GM23338 (cell line): ENCODE results near the gene TRIM72.
A peak's percentile ranks its signal among the peaks of the same experiment; 100 is the strongest.

Source experiments
- EZH2phosphoT487 ChIP-seq: fragments of 200-600 bp; sonication (generic); IDR thresholded peaks from one replicate; pipeline ENCODE4 v1.8.1; 2018; ENCODE audit warnings: antibody characterized with exemption; ENCODE audit not compliant: unreplicated experiment
- JUNB ChIP-seq: IDR thresholded peaks from one replicate; pipeline ENCODE4 v1.6.1; 2016; ENCODE audit warnings: antibody characterized with exemption; ENCODE audit not compliant: unreplicated experiment
- NANOG ChIP-seq: IDR thresholded peaks from 2 replicates; pipeline ENCODE4 v1.6.1; 2016; ENCODE audit warnings: antibody characterized with exemption, borderline replicate concordance
- POLR2AphosphoS5 ChIP-seq: IDR thresholded peaks from 2 replicates; pipeline ENCODE4 v1.6.1; 2016; ENCODE audit warnings: antibody characterized with exemption, low read depth
- ZNF114 ChIP-seq: fragments of 250-450 bp; sonication (Bioruptor Pico); IDR thresholded peaks from 2 replicates; pipeline ENCODE4 v1.5.0; 2020; ENCODE audit warnings: mild to moderate bottlenecking, moderate library complexity
- TF ChIP-seq, protein P1 (sequence below), 2 experiments: fragments of 200-600 bp in 1 of 2; sonication (generic) in 1 of 2; conservative IDR thresholded peaks; 2 replicates each; pipeline versions ENCODE4 v1.5.1 to v1.6.1; 2016 to 2017; ENCODE audit warnings: antibody characterized with exemption in 2 of 2, low read depth in 2 of 2, mild to moderate bottlenecking in 2 of 2, moderate library complexity in 1 of 2

DNA sequence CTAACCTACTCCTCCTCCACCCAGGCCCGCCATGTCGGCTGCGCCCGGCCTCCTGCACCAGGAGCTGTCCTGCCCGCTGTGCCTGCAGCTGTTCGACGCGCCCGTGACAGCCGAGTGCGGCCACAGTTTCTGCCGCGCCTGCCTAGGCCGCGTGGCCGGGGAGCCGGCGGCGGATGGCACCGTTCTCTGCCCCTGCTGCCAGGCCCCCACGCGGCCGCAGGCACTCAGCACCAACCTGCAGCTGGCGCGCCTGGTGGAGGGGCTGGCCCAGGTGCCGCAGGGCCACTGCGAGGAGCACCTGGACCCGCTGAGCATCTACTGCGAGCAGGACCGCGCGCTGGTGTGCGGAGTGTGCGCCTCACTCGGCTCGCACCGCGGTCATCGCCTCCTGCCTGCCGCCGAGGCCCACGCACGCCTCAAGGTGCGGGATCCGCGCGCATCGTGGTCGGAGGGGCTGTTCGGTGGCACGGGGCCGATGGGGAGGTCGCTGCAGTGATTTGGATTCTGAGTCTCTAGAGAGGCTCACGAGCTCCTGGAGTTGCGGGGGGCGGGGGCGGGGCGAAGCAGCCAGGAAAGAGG, 878 bp downstream of the TRIM72 start:
- TF ChIP-seq, protein P1, sequence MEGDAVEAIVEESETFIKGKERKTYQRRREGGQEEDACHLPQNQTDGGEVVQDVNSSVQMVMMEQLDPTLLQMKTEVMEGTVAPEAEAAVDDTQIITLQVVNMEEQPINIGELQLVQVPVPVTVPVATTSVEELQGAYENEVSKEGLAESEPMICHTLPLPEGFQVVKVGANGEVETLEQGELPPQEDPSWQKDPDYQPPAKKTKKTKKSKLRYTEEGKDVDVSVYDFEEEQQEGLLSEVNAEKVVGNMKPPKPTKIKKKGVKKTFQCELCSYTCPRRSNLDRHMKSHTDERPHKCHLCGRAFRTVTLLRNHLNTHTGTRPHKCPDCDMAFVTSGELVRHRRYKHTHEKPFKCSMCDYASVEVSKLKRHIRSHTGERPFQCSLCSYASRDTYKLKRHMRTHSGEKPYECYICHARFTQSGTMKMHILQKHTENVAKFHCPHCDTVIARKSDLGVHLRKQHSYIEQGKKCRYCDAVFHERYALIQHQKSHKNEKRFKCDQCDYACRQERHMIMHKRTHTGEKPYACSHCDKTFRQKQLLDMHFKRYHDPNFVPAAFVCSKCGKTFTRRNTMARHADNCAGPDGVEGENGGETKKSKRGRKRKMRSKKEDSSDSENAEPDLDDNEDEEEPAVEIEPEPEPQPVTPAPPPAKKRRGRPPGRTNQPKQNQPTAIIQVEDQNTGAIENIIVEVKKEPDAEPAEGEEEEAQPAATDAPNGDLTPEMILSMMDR (conservative IDR thresholded peaks at IDR 0.05; ENCODE audit: low read depth in 2 of 2): no peak
- TF ChIP-seq POLR2AphosphoS5: peak; percentile 60; the same call in 1 of the 2 replicates
- TF ChIP-seq NANOG: no peak
- no peak for TF ChIP-seq EZH2phosphoT487
- TF ChIP-seq JUNB: no peak
- TF ChIP-seq ZNF114 (CRISPR knock-in tag): no peak
